ENCODE results near the gene ELOVL3. TPM values are rescaled to one million over a fixed set of nuclear protein-coding genes. Genes with fewer than 3 reads are reported as not detected.
A peak's percentile ranks its signal among the peaks of the same experiment; 100 is the strongest.
"Not testable (repeated sequence)": the region's sequence is repeated elsewhere in the genome, so short reads cannot be mapped to it uniquely, and the experiment has no call there.

The ELOVL3 gene
- total RNA-seq, 1 donor from 2014 or later: 5.0 TPM

DNA sequence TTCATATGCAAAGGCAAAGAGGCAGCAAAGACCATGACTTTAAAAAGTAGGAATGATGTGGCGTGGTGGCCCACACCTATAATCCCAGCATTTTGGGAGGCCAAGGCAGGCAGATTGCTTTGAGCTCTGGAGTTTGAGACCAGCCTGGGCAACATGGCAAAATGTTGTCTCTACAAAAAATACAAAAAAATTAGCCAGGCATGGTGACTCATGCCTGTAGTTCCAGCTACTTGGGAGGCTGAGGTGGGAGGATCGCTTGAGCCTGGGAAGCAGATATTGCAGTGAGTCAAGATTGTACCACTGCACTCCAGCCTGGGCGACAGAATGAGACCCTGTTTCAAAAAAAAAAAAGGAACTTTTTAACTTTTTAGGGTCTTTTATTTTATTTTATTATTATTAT is 26.4 kb downstream of the ELOVL3 start:
- DNase-seq (ENCODE audit: low read depth): not testable (repeated sequence)

DNA sequence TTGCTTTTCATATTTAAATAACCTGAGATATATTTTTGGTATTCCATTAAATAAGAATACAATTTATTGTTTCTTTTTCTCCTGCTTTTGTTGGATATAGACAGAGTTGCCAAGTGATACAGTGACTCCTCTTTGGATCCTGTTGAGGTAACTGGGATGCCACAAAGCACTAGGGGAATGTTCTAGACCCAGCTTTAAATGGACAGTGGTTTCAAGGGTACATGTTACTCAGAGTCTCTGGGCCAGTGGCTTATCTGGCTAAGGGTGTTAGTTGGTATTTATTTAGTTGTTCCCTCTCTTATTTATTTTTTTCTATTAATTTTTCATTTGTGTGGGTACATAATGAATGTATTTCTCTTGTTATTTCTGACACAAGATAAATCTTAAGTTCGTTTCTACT is 28.3 kb downstream of the ELOVL3 start:
- peak; percentile 61 for DNase-seq (ENCODE audit: low read depth)

DNA sequence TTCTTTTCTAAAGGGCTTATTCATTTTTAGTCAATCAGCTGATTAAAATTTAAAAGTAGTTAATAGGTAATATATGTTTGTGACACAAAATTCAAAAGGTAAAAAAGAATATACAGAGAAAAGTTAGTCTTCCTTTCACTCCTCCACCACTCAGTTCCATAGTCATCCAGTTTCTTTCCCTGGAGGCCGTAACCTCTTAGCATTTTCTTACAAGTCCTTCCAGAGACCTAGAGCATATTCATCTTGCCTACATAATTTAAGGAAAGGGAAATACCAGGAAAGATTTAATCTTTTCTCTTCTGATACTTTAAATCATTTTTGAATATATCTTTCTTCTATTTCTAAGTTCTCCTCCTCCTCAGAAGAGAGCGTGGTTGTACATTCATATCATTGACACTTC is 29.3 kb downstream of the ELOVL3 start:
- DNase-seq (ENCODE audit: low read depth): no peak

DNA sequence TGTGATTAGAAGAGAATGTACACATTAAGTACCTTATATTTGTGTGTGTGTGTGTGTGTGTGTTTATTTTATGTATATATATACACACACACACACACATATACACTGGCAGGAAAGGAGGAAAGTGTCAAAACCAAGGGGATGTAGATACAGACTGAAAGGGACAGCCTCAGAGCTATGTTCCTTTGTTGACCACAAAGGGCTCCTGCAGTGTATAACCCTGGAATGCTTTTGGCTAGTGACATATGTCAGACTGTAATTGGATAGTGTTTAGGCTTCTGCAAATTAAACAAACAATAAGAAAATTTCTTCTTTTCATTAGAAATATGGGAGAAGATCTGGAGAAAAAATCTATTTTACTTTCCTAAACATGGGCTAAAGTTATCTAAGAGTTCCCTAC is 35.1 kb downstream of the ELOVL3 start:
- peak; percentile 44 for DNase-seq (ENCODE audit: low read depth)

DNA sequence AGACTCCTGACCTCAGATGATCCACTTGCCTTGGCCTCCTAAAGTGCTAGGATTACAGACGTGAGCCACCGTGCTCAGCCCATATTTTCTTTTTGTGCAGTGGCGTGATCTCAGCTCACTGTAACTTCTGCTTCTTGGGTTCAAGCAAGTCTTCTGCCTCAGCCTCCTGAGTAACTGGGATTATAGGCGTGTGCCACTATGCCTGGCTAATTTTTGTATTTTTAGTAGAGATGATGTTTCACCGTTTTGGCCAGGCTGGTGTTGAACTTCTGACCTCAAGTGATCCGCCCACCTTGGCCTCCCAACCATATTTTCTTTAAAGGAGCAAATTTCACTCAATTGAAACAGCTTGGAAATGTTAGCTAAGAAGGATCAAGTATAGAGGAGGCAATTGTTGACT is 35.7 kb downstream of the ELOVL3 start:
- DNase-seq (ENCODE audit: low read depth): no peak

DNA sequence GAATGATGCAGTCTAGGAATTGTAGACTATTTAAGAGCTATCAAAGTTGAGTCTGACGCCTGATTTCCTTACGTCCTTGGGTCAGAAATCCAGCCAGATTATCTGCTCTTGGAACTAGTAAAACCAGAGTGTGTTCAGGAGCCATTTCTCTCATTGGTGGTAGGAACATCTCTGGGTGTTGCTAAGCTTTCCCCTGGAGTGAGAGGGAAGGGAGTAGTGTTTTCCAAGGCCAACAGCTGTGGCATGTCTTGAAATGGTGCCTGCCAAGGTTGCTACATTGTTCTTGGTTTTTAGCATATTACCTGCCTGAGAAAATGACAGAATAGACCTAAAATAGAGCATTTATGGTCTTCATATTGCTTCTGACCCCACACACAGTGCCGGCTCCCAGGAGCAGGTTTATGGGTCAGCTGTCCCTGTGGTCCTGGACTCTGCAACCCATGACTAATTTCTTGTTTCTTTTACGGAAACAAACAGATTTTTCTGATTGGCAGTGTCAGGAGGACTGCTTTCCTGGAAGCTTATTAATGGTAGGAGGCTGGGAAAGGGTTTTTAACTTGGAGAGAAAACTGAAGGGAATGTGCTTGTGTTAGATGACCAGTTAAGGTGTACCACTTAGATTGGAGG is 36.8 kb downstream of the ELOVL3 start:
- DNase-seq (ENCODE audit: low read depth): peak; percentile 85

DNA sequence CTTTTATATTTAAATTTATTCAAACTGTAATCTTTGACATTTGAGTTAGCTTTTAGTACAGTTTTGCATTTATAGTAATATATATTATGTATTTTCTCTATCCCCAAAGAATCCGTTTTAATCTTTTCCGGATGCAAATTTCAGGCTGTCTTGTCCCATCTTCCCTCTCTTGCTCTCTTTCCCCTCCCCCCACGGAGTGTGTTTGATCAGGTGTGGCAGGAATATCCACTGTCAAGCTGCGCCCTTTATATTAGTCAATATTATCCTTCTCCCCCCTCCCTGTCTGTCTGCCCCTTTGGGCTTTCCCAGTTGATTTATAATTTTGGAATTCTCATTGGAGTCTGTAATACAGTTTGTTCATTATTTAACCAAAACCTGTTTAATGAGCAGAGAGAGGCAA is 38.3 kb downstream of the ELOVL3 start:
- DNase-seq (ENCODE audit: low read depth): no peak

DNA sequence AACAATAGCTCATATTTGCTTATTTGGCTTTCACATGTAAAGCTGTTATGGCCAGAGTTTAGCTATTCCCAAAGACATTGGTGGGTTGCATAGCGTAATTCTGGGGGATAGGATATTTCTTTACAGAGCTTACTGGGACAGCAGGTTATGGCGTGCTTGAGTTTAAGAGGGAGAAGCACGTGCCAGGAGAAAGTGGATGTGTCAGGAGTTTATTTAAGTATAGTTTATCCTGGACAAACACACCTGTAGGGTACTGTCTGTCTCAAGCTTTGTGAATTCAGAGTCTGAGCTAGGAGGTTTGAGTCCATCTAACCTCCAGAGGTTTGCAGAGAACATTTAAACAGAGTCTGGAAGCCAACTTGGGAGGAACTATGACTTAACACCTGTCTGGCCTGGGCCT is 40.6 kb downstream of the ELOVL3 start:
- DNase-seq (ENCODE audit: low read depth): no peak

DNA sequence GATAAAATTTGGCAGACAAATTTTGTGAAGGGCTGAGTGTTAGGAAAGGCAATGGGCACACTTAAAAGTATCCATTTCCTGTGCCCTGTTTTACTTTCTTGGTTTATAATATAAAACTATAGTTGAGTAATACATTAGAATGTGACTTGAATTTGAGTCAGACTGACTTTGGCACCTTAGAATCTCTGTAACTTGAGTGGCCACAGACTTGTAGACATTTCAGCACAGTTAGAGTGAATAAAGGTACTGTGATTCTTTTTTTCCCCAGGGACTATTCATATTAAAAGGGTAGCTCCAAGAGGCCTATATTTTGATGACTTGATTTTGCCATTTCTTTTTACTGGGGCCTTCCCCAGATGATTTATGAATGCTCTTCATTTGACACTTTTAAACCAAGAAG is 41.6 kb downstream of the ELOVL3 start:
- no peak for DNase-seq (ENCODE audit: low read depth)

DNA sequence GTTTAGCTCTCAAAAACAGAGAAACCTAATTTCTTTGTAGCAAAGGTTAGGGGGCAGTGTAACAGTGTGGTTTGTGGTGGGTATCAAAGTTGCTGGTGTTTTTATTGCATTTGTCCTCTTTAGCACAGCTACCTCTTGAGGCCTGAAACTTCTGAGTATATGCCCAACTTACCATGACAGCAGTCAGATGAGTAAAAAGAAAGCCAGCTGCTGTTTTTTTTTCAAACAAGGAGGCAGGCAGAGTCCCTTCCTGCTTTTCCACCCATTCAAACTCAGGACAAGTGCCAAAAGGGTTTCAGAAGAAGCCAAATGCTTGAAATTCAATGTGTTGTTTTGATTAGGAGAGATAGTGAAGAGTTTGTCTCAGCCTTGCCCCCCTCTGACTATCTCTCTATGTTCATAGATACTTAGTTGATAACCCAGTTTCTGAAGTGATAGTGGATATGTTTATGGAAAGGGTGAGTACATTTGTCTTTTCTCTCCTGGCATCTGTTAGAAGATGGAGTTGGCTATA is 42.3 kb downstream of the ELOVL3 start:
- DNase-seq (ENCODE audit: low read depth): peak; percentile 79

DNA sequence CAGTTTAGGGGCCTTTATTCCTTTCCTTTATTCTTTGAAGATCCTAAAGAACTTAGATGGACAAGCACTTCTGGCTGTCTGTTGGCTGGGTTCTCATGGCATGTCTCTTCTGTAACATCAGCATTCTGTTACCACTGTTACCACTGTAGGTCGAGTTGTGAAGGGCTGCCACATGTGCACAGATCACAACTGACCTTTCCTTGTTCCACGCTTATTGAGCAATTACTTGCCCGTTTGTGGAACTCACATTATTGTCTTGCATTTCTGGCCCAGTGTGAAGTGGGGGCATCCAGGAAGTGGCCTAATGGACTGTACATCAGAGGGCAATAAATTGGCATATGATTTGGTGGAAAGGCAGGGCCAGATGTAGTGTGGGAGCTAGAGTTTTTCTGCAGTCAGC is 42.9 kb downstream of the ELOVL3 start:
- DNase-seq (ENCODE audit: low read depth): peak; percentile 67

DNA sequence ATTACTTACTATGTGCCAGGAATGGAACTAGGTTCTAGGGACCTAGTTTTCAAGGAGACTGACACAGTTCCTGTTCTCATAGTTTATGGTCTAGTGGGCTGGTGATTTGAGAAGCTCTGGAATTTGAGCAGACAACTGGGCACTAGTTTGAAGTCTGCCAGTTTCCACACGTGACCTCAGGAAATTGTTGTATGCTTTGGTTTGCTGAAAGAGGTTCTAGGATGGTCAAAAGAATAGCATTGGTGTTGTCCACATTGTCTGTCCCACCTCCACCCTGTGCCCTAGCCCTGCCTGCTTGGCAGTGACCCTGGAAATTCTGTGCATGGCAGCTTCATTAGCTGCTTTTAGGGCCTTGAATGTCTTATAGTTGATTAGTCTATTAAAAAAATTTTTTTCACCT is 48.0 kb downstream of the ELOVL3 start:
- peak; percentile 82 for DNase-seq (ENCODE audit: low read depth)

DNA sequence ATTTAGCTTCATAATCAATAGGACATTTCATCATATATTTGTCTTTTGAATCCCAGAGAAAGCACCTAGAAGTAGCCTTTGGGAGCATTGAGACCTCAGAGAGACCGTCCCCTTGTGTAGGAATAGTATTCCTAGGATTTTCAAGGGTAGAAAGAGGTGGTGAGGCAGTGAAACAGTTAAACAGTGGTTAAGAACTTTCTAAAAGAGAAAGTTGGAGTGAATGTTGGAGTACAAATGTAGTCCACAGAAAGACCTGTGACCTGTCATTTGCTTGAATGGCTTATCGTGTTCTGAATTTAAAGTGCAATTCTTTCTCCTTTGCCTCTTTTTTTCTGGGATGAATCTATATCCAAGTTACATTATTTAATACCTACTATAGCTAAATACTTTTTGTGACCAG is 49.2 kb downstream of the ELOVL3 start:
- no peak for DNase-seq (ENCODE audit: low read depth)

DNA sequence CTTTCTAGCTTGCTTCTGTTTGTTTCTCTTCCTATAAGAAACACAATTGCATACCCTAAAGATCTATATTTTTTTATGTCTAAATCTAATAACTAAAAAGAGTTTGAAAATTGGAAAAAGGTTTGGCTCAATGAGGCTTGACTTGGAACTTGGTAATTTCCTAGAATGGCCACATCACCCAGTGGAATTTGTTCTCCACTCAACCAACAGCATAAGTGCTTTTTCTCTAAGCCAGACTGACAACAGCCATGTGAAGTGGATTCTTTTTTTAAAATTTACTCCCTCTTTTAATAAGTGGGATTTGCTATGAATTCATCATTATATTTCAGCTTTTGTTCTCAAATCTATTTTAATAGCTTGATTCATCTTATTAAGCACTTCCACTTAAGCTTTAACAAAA is 53.0 kb downstream of the ELOVL3 start:
- no peak for DNase-seq (ENCODE audit: low read depth)

Other genes starting within 250 kb of the ELOVL3 start
- gene ARMH3, start 170.1 kb upstream of the ELOVL3 start, total RNA-seq: 7.4 and 7.6 TPM in 2 replicates
- gene HPS6, start 160.9 kb upstream of the ELOVL3 start, total RNA-seq: 34.2 and 37.8 TPM in 2 replicates
- 39.1 and 42.2 TPM in 2 replicates for gene LDB1, start 105.9 kb upstream of the ELOVL3 start, total RNA-seq
- gene PPRC1, start 93.3 kb upstream of the ELOVL3 start, total RNA-seq: 18.4 and 18.8 TPM in 2 replicates
- 53.4 and 75.6 TPM in 2 replicates for gene NOLC1, start 73.9 kb upstream of the ELOVL3 start, total RNA-seq
- gene PITX3, start 15.2 kb downstream of the ELOVL3 start, total RNA-seq: 11.6 and 18.1 TPM in 2 replicates
- gene GBF1, start 19.2 kb downstream of the ELOVL3 start, total RNA-seq: 62.8 and 63.6 TPM in 2 replicates
- 43.6 and 45.0 TPM in 2 replicates for gene NFKB2, start 169.4 kb downstream of the ELOVL3 start, total RNA-seq
- 0.10 and 0.32 TPM in 2 replicates for gene PSD, start 192.5 kb downstream of the ELOVL3 start, total RNA-seq
- gene FBXL15, start 194.5 kb downstream of the ELOVL3 start, total RNA-seq: 17.3 and 22.4 TPM in 2 replicates
- gene CUEDC2, start 206.3 kb downstream of the ELOVL3 start, total RNA-seq: 73.3 and 93.3 TPM in 2 replicates
- not detected in 2 replicates for gene C10orf95, start 225.2 kb downstream of the ELOVL3 start, total RNA-seq

Data from myocyte (in vitro differentiated cells).